D721Med (cell line): ENCODE measurements around the gene SP9.

Experiments
- DNase-seq: peaks from one replicate; pipeline ENCODE4 v3.0.0; 2011; ENCODE audit warnings: low spot score; ENCODE audit not compliant: insufficient read length
- FAIRE-seq: peaks from 2 replicates; lab custom pipeline; 2011; peaks lifted over from hg19 to GRCh38; lab: Jason Lieb, UNC
- CTCF ChIP-seq: IDR thresholded peaks from 2 replicates; pipeline ENCODE4 v1.5.1; 2012; ENCODE audit warnings: mild to moderate bottlenecking, control low read depth; ENCODE audit not compliant: insufficient read depth; ENCODE audit errors: missing control alignments

Gene SP9

GRCh38 chr2:174343343-174343622, 8.5 kb downstream of the SP9 start:
- TF ChIP-seq CTCF, result no peak
- DNase-seq (no peak), FAIRE-seq (no peak)

GRCh38 chr2:174343623-174344455, 9.1 kb downstream of the SP9 start:
- DNase-seq, result no peak
- TF ChIP-seq CTCF, result no peak
- no peak for FAIRE-seq

- no peak for FAIRE-seq
These were observed 10.1 kb downstream of the SP9 start for GRCh38 chr2:174344716-174345461.

GRCh38 chr2:174350018-174350417, 15.3 kb downstream of the SP9 start:
- TF ChIP-seq CTCF, result peak; percentile 31
- FAIRE-seq (no peak), DNase-seq (no peak)

More at GRCh38 chr2:174344716-174345461, 10.1 kb downstream of the SP9 start:
- DNase-seq, result no peak
- peak; percentile 49 for TF ChIP-seq CTCF

GRCh38 chr2:174350593-174351181, 15.9 kb downstream of the SP9 start:
- FAIRE-seq (no peak), DNase-seq (no peak)
- no peak for TF ChIP-seq CTCF

- FAIRE-seq (no peak), DNase-seq (no peak)
- no peak for TF ChIP-seq CTCF
These were observed 18.2 kb downstream of the SP9 start for GRCh38 chr2:174353004-174353403.
